Naive thymus-derived CD4-positive, alpha-beta T cell (primary cell): Measurements from ENCODE around the gene CEP20. TPM values are rescaled to one million over a fixed set of nuclear protein-coding genes. Genes with fewer than 3 reads are reported as not detected.
"Not testable (repeated sequence)": the region's sequence is repeated elsewhere in the genome, so short reads cannot be mapped to it uniquely, and the experiment has no call there.

ENCODE experiments used
- ATAC-seq: fragments of 150-1000 bp; cut with Tn5 transposase; 2 replicates; pipeline ENCODE4 v1.10.0; 2021; ENCODE audit warnings: mild to moderate bottlenecking, moderate library complexity
- CTCF ChIA-PET: fragments of 350-600 bp; sonication (Branson Sonifier 250); formaldehyde crosslinking; loops from one replicate; lab custom pipeline; 2021; ENCODE audit warnings: antibody characterized with exemption; lab: Charles Lee
- POLR2A ChIA-PET: fragments of 350-600 bp; sonication (Branson Sonifier 250); formaldehyde crosslinking; loops from one replicate; lab custom pipeline; 2021; ENCODE audit warnings: antibody characterized with exemption, inconsistent platforms; lab: Charles Lee
- DNase-seq, 9 donors: peaks; one replicate each; pipeline versions ENCODE4 v3.0.0 to v3.0.0-alpha.2; 2020 to 2022; ENCODE audit warnings: mixed read lengths in 1 of 9
- H3K27ac ChIP-seq: one replicate; pipeline ENCODE4 v1.7.0; 2013; ENCODE audit warnings: mild to moderate bottlenecking, low read depth, low read length, moderate library complexity
- H3K27me3 ChIP-seq, 2 donors: one replicate each; pipeline ENCODE4 v1.7.0; 2013; ENCODE audit warnings: low read length in 2 of 2, mild to moderate bottlenecking in 2 of 2, moderate library complexity in 2 of 2; ENCODE audit not compliant: control insufficient read depth in 2 of 2, insufficient read depth in 2 of 2
- H3K36me3 ChIP-seq, 3 experiments: 1 replicate in 2 of 3; 2 replicates in 1 of 3; pipeline ENCODE4 v1.7.0; 2013; ENCODE audit warnings: low read length in 3 of 3, mild to moderate bottlenecking in 3 of 3, moderate library complexity in 1 of 3; ENCODE audit not compliant: insufficient read depth in 3 of 3, control insufficient read depth in 2 of 3
- H3K4me1 ChIP-seq, 2 donors: one replicate each; pipeline ENCODE4 v1.7.0; 2013; ENCODE audit warnings: low read length in 2 of 2, mild to moderate bottlenecking in 2 of 2, moderate library complexity in 1 of 2; ENCODE audit not compliant: control insufficient read depth in 2 of 2, insufficient read depth in 2 of 2
- H3K4me3 ChIP-seq: 2 replicates; pipeline ENCODE4 v1.7.0; 2013; ENCODE audit warnings: mild to moderate bottlenecking, low read length
- H3K9me3 ChIP-seq, 3 experiments: 1 replicate in 2 of 3; 2 replicates in 1 of 3; pipeline ENCODE4 v1.7.0; 2013; ENCODE audit warnings: low read length in 3 of 3; ENCODE audit not compliant: control insufficient read depth in 2 of 3
- H3K27ac Mint-ChIP-seq, 9 donors: one replicate each; pipeline ENCODE4 v1.8.0; 2020 to 2022; ENCODE audit warnings: mixed read lengths in 9 of 9, mild to moderate bottlenecking in 8 of 9, moderate library complexity in 5 of 9, inconsistent platforms in 2 of 9
- H3K27me3 Mint-ChIP-seq, 5 donors: one replicate each; pipeline ENCODE4 v1.8.0; 2021 to 2022; ENCODE audit warnings: mixed read lengths in 5 of 5, mild to moderate bottlenecking in 1 of 5
- H3K36me3 Mint-ChIP-seq, 5 donors: one replicate each; pipeline ENCODE4 v1.8.0; 2020 to 2022; ENCODE audit warnings: mixed read lengths in 5 of 5, mild to moderate bottlenecking in 3 of 5, inconsistent platforms in 1 of 5
- H3K4me1 Mint-ChIP-seq, 7 donors: one replicate each; pipeline ENCODE4 v1.8.0; 2020 to 2022; ENCODE audit warnings: mixed read lengths in 7 of 7, mild to moderate bottlenecking in 3 of 7, inconsistent platforms in 1 of 7
- H3K4me3 Mint-ChIP-seq, 10 donors: one replicate each; pipeline ENCODE4 v1.8.0; 2020 to 2022; ENCODE audit warnings: mild to moderate bottlenecking in 10 of 10, mixed read lengths in 10 of 10, moderate library complexity in 6 of 10, inconsistent platforms in 2 of 10
- H3K9me3 Mint-ChIP-seq, 11 donors: one replicate each; pipeline ENCODE4 v1.8.0; 2020 to 2022; ENCODE audit warnings: mixed read lengths in 11 of 11, mild to moderate bottlenecking in 4 of 11, inconsistent platforms in 1 of 11, moderate library complexity in 1 of 11
- intact Hi-C, 2 donors: fragments of 100-400 bp; cut with micrococcal nuclease; formaldehyde crosslinking; loops; one replicate each; pipeline ENCODE4 v1.15.1; 2023
- polyA plus RNA-seq, 2 donors: library from polyadenylated mRNA; unstranded; fragments of 300-500 nt; fragmentation: Illumina TruSeq; gene quantifications; one replicate each; pipeline ENCODE4 v1.2.3, GENCODE V29; 2021
- total RNA-seq, 6 experiments: library from RNA in 5 of 6; stranded (reverse) in 5 of 6; gene quantifications; 1 replicate in 5 of 6; 2 replicates in 1 of 6; pipeline ENCODE4 v1.2.3 and lab custom pipeline; 2021 to 2026

CEP20 gene
- total and polyA plus RNA-seq, 7 experiments from 2014 or later, result 15.4 to 34.9 (median 27.8) TPM

DNA sequence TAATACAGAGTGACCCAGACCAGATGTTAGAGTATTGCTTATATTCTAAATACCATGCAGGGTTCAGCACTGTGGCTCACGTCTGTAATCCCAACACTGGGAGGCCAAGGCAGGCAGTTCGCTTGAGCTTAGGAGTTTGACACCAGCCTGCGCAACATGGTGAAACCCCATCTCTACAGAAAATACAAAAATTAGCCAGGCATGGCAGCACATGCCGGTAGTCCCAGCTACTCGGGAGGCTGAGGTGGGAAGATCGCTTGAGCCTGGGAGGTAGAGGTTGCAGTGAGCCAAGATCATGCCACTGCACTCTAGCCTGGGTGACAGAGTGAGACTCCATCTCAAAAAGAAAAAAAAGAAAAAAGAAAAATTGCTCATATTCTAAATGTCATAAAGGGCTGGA lies 37.8 kb downstream of the CEP20 start:
- H3K27me3 ChIP-seq, H3K4me1 ChIP-seq, H3K4me3 ChIP-seq, DNase-seq, H3K27ac Mint-ChIP-seq, H3K36me3 Mint-ChIP-seq, H3K9me3 Mint-ChIP-seq, intact Hi-C loops, ATAC-seq, CTCF ChIA-PET, H3K36me3 ChIP-seq, H3K4me1 Mint-ChIP-seq, POLR2A ChIA-PET, H3K9me3 ChIP-seq, H3K27ac ChIP-seq, H3K4me3 Mint-ChIP-seq: not testable (repeated sequence)
- peaks cover 3 to 16% (median 7%) of the 10 kb centered on the region in 5 donors for H3K27me3 Mint-ChIP-seq

DNA sequence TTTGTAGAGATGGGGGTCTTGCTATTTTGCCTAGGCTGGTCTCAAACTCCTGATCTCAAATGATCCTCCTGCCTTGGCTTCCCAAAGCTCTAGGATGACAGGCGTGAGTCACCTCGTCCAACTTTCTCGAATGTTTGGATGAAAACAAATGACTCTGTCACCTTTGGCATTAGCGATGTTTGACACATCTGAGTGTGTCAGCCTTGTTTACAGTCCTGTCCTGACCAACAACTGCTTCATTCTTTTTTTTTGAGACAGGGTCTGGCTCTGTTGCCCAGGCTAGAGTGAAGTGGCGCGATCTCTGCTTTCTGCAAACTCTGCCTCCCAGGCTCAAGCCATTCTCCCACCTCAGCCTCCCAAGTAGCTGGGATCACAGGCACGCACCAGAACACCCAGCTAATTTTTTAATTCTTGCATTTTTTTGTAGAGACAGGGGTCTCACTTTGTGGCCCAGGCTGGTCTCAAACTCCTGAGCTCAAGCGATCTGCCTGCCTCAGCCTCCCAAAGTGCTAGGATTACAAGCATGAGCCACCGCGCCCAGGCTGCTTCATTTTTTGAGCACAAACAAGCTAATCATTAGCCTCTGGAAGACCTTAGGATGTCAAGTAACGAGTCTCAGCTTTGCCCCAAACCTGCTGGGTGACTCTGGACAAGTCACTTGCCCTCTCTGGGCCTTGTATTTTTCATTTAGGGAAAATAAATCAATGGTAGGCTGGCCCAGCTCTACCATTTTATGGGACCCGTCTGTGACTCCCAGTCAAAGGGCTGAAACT lies 39.0 kb downstream of the CEP20 start:
- intact Hi-C loops, result no loop called here
- Mint-ChIP-seq H3K27ac (no peak overlapping the region), H3K27me3 (peaks cover 0 to 8% (median 0%) of the 10 kb centered on the region in 5 donors), H3K9me3 (no peaks in the 10 kb centered on the region), H3K4me1 (no peaks in the 10 kb centered on the region), H3K36me3 (no peaks in the 10 kb centered on the region), H3K4me3 (no peak overlapping the region)
- no peak overlapping the region for H3K4me3 ChIP-seq
- no peak overlapping the region for H3K27ac ChIP-seq
- H3K9me3 ChIP-seq, result no peaks in the 10 kb centered on the region
- no peak for DNase-seq
- ChIA-PET POLR2A (no interaction called here), CTCF (interaction anchor here (1.0 kb wide), 1 partner anchor 25 kb away, joined by 3 read pairs; no protein-coding TSS in a partner anchor)
- H3K4me1 ChIP-seq, result no peaks in the 10 kb centered on the region
- no peaks in the 10 kb centered on the region for H3K27me3 ChIP-seq
- no peaks in the 10 kb centered on the region for H3K36me3 ChIP-seq
- no peak for ATAC-seq

DNA sequence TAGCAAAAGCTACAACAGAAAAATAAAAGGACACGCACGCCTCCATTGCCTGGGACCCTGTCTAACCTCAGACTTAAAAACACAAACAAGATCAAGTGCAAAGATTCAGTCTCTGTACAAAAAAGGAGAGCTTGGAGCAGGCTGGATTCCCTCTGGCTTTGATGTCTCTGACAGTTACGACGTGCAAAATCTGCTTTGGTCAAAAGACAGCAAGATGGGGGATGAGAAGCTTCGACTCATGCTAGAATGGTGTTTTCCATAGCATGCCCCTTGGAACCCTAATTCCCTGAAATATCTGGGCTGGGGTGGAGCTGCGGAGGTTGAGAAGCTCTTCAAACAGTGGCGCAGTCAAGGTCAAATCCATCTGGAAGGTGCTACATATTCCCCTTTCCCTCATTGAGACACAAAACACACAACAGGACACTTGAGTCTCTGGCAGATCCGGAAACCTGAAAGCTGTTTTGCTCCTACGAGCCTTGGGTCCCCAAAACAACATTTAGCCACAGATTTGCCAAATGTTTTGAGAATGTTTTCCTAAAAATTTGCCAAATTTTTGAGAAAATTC lies 40.7 kb downstream of the CEP20 start:
- CTCF ChIA-PET, result interaction anchor here (0.6 to 0.7 kb wide), 2 partner anchors 15 to 118 kb away, joined by 3 to 4 read pairs; no protein-coding TSS in a partner anchor
- Mint-ChIP-seq H3K36me3 (no peaks in the 10 kb centered on the region), H3K4me1 (no peaks in the 10 kb centered on the region), H3K27ac (no peak overlapping the region), H3K27me3 (peaks cover 0 to 6% (median 0%) of the 10 kb centered on the region in 5 donors), H3K4me3 (no peak overlapping the region), H3K9me3 (no peaks in the 10 kb centered on the region)
- POLR2A ChIA-PET, result no interaction called here
- no peaks in the 10 kb centered on the region for H3K9me3 ChIP-seq
- no peaks in the 10 kb centered on the region for H3K4me1 ChIP-seq
- no peaks in the 10 kb centered on the region for H3K36me3 ChIP-seq
- intact Hi-C loops, result no loop called here
- no peaks in the 10 kb centered on the region for H3K27me3 ChIP-seq
- H3K27ac ChIP-seq, result no peak overlapping the region
- no peak overlapping the region for H3K4me3 ChIP-seq
- ATAC-seq (no peak), DNase-seq (no peak)

DNA sequence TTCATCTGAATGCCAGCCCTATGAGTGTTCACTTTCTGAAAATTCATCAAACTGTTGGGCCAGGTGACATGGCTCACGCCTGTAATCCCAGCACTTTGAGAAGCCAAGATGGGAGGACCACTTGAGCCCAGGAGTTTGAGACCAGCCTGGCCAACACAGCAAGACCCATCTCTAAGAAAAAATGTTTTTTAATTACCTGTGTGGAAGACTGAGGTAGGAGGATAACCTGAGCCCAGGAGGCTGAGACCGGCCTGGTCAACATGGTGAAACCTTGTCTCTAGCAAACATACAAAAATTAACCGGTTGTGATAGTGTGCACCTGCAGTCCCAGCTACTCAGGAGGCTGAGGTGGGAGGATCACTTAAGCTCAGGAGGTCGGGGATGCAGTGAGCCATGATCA lies 41.9 kb downstream of the CEP20 start:
- Histone ChIP-seq H3K27me3 (no peaks in the 10 kb centered on the region), H3K4me1 (no peaks in the 10 kb centered on the region), H3K27ac (no peak overlapping the region), H3K9me3 (no peaks in the 10 kb centered on the region), H3K36me3 (no peaks in the 10 kb centered on the region), H3K4me3 (no peak overlapping the region)
- DNase-seq (no peak), ATAC-seq (no peak)
- Mint-ChIP-seq H3K9me3 (no peaks in the 10 kb centered on the region), H3K27me3 (peaks cover 0 to 7% (median 0%) of the 10 kb centered on the region in 5 donors), H3K4me1 (no peaks in the 10 kb centered on the region), H3K4me3 (no peak overlapping the region), H3K36me3 (no peaks in the 10 kb centered on the region), H3K27ac (no peak overlapping the region)
- CTCF ChIA-PET, result no interaction called here
- POLR2A ChIA-PET, result no interaction called here
- intact Hi-C loops, result no loop called here

DNA sequence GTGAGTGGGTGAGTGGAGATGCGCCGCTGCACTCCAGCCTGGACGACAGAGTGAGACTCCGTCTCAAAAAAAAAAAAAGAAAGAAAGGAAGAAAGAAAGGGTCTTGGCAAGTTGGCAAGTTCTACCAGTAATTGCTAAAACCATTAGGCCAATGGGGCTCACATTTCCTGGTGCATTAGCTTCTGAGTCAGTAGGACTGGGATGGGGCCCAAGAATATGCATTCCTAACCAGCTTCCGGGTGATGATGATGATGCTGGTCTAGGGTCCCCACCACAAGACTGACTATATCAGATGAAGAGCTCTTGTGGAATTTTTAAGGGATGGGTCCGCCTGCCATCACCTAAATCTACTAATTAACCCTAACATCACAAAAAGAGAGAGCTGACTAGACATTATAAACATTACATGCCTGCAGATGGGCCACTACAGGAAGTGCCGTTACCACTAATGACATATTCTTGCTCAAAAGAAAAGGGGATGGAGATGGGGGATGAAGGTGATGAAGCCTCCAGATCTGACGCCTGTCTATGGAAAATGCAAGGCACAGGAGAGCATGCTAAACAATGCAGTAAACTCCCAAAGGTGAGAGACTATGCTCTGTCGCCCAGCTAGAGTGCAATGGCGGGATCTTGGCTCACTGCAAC lies 44.6 kb downstream of the CEP20 start:
- DNase-seq (no peak), ATAC-seq (no peak)
- H3K27ac ChIP-seq, result no peak overlapping the region
- no peaks in the 10 kb centered on the region for H3K36me3 Mint-ChIP-seq
- ChIA-PET CTCF (no interaction called here), POLR2A (no interaction called here)
- no peak overlapping the region for H3K4me3 Mint-ChIP-seq
- H3K9me3 Mint-ChIP-seq, result no peaks in the 10 kb centered on the region
- intact Hi-C loops, result no loop called here
- H3K27me3 Mint-ChIP-seq, result peaks cover 0 to 11% (median 0%) of the 10 kb centered on the region in 5 donors
- H3K4me1 Mint-ChIP-seq, result no peaks in the 10 kb centered on the region
- H3K9me3 ChIP-seq, result no peaks in the 10 kb centered on the region
- H3K36me3 ChIP-seq, result no peaks in the 10 kb centered on the region
- no peak overlapping the region for H3K4me3 ChIP-seq
- H3K4me1 ChIP-seq, result no peaks in the 10 kb centered on the region
- H3K27me3 ChIP-seq, result no peaks in the 10 kb centered on the region
- H3K27ac Mint-ChIP-seq, result no peak overlapping the region

DNA sequence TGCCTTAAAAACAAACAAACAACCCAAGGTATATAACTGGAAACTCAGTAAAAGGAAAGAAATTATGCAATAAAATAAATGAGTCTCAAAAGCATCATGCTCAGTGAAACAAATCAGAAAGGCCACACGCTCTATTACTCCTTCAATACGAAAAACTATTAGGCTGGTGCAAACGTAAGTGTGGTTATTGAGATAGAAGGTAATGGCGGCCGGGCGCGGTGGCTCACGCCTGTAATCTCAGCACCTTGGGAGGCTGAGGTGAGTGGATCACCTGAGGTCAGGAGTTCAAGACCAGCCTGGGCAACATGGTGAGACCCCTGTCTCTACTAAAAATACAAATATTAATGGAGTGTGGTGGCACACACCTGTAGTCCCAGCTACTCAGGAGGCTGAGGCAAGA lies 49.2 kb downstream of the CEP20 start:
- H3K27me3 Mint-ChIP-seq, intact Hi-C loops, H3K27ac Mint-ChIP-seq: not testable (repeated sequence)

More for the DNA sequence above, 49.2 kb downstream of the CEP20 start:
- POLR2A ChIA-PET, H3K4me1 Mint-ChIP-seq, H3K27me3 ChIP-seq, H3K4me3 ChIP-seq, ATAC-seq, H3K4me3 Mint-ChIP-seq, H3K9me3 Mint-ChIP-seq, H3K4me1 ChIP-seq, CTCF ChIA-PET, H3K9me3 ChIP-seq, H3K36me3 ChIP-seq, DNase-seq, H3K36me3 Mint-ChIP-seq, H3K27ac ChIP-seq: not testable (repeated sequence)
